Liver (tissue), 3 donors: Measurements from ENCODE around the gene ACAN.

ENCODE experiments used
- CTCF ChIP-seq: fragments of 150-350 bp; IDR thresholded peaks from 2 replicates; pipeline ENCODE4 v1.5.1; 2017; ENCODE audit warnings: improper control_type of control experiment, low read depth, low read length; ENCODE audit not compliant: missing input control
- EGR1 ChIP-seq, 2 donors: IDR thresholded peaks; 2 replicates each; pipeline ENCODE4 v1.6.1; 2016 to 2018; ENCODE audit warnings: antibody characterized with exemption in 2 of 2, low read depth in 2 of 2
- FOXA1 ChIP-seq: IDR thresholded peaks from 2 replicates; pipeline ENCODE4 v1.6.1; 2016; ENCODE audit warnings: antibody characterized with exemption
- HNF4A ChIP-seq, 2 donors: conservative IDR thresholded peaks; 2 replicates each; pipeline ENCODE4 v1.6.1; 2016; ENCODE audit warnings: antibody characterized with exemption in 2 of 2, mild to moderate bottlenecking in 2 of 2
- JUND ChIP-seq, 2 donors: IDR thresholded peaks; 2 replicates each; pipeline ENCODE4 v1.6.1; 2016; ENCODE audit warnings: antibody characterized with exemption in 2 of 2
- MAX ChIP-seq: IDR thresholded peaks from 2 replicates; pipeline ENCODE4 v1.6.1; 2016; ENCODE audit warnings: antibody characterized with exemption
- RAD21 ChIP-seq, 2 donors: IDR thresholded peaks; 2 replicates each; pipeline ENCODE4 v1.6.1; 2016; ENCODE audit warnings: antibody characterized with exemption in 2 of 2, mild to moderate bottlenecking in 2 of 2
- RXRA ChIP-seq, 2 donors: IDR thresholded peaks; 2 replicates each; pipeline ENCODE4 v1.6.1; 2017 to 2018; ENCODE audit warnings: antibody characterized with exemption in 2 of 2, mild to moderate bottlenecking in 1 of 2
- YY1 ChIP-seq: IDR thresholded peaks from 2 replicates; pipeline ENCODE4 v1.6.1; 2016; ENCODE audit warnings: antibody characterized with exemption, mild to moderate bottlenecking
- TF ChIP-seq, protein P1 (sequence below): IDR thresholded peaks from 2 replicates; pipeline ENCODE4 v1.6.1; 2016; ENCODE audit warnings: antibody characterized with exemption, mild to moderate bottlenecking
- TF ChIP-seq, protein P2 (sequence below): IDR thresholded peaks from 2 replicates; pipeline ENCODE4 v1.6.1; 2016; ENCODE audit warnings: antibody characterized with exemption
- donor health status: healthy.
- donor health status: healthy.

- TF ChIP-seq CTCF = no peak
- no peak for TF ChIP-seq MAX
- no peak for TF ChIP-seq EGR1 (IDR thresholded peaks at IDR 0.05; ENCODE audit: low read depth in 2 of 2)
- no peak for TF ChIP-seq RAD21 (IDR thresholded peaks at IDR 0.05)
- TF ChIP-seq RXRA (IDR thresholded peaks at IDR 0.05) = no peak
- TF ChIP-seq, protein P1, sequence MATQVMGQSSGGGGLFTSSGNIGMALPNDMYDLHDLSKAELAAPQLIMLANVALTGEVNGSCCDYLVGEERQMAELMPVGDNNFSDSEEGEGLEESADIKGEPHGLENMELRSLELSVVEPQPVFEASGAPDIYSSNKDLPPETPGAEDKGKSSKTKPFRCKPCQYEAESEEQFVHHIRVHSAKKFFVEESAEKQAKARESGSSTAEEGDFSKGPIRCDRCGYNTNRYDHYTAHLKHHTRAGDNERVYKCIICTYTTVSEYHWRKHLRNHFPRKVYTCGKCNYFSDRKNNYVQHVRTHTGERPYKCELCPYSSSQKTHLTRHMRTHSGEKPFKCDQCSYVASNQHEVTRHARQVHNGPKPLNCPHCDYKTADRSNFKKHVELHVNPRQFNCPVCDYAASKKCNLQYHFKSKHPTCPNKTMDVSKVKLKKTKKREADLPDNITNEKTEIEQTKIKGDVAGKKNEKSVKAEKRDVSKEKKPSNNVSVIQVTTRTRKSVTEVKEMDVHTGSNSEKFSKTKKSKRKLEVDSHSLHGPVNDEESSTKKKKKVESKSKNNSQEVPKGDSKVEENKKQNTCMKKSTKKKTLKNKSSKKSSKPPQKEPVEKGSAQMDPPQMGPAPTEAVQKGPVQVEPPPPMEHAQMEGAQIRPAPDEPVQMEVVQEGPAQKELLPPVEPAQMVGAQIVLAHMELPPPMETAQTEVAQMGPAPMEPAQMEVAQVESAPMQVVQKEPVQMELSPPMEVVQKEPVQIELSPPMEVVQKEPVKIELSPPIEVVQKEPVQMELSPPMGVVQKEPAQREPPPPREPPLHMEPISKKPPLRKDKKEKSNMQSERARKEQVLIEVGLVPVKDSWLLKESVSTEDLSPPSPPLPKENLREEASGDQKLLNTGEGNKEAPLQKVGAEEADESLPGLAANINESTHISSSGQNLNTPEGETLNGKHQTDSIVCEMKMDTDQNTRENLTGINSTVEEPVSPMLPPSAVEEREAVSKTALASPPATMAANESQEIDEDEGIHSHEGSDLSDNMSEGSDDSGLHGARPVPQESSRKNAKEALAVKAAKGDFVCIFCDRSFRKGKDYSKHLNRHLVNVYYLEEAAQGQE = no peak
- TF ChIP-seq YY1 = no peak
- no peak for TF ChIP-seq FOXA1
- no peak for TF ChIP-seq JUND (IDR thresholded peaks at IDR 0.05)
- TF ChIP-seq, protein P2, sequence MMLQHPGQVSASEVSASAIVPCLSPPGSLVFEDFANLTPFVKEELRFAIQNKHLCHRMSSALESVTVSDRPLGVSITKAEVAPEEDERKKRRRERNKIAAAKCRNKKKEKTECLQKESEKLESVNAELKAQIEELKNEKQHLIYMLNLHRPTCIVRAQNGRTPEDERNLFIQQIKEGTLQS = no peak
- no peak for TF ChIP-seq HNF4A (conservative IDR thresholded peaks at IDR 0.05)
Observed at GRCh38 chr15:88812133-88812532, 8.9 kb downstream of the ACAN start.
